ENCODE results near the gene TRIM71.

GRCh38 chr3:32882603-32883025 lies 64.8 kb downstream of the TRIM71 start:
- TF ChIP-seq EZH2 (IDR thresholded peaks at IDR 0.05; ENCODE audit: borderline replicate concordance, insufficient read depth, low read depth, low read length, poor library complexity, severe bottlenecking): no peak
- TF ChIP-seq CTCF (IDR thresholded peaks at IDR 0.05): no peak
